K562 (cell line): Measurements from ENCODE around the gene SENP8. TPM values are rescaled to one million over a fixed set of nuclear protein-coding genes. Genes with fewer than 3 reads are reported as not detected.

ENCODE experiments used
- ATAC-seq: fragments of 200-7000 bp; cut with Tn5 transposase; 3 replicates; pipeline ENCODE4 v1.9.1; 2020; ENCODE audit warnings: moderate library complexity
- BruUV-seq: library from RNA; stranded (reverse); fragments of 400-500 nt; replicated peaks from 2 replicates; lab custom pipeline; 2021; lab: Mats Ljungman, UMichigan
- CTCF ChIA-PET: fragments of 300-600 bp; formaldehyde crosslinking; extraction: SDS; loops from one replicate; lab custom pipeline; 2021; ENCODE audit warnings: low intra/inter-chr PET ratio; lab: Yijun Ruan, JAX
- POLR2A ChIA-PET: fragments of 300-600, 350-650 bp; sonication (Branson Sonifier 250); formaldehyde crosslinking; extraction: SDS; loops from one replicate; lab custom pipeline; 2021; ENCODE audit warnings: antibody characterized with exemption, inconsistent platforms; lab: Yijun Ruan, JAX
- DNase-seq, 4 experiments: peaks; one replicate each; pipeline versions ENCODE4 v3.0.0 to v3.0.0-alpha.2; 2011 to 2018; ENCODE audit warnings: low spot score in 3 of 4, mixed read lengths in 3 of 4; ENCODE audit errors: extremely low read depth in 1 of 4
- FAIRE-seq: peaks from 2 replicates; lab custom pipeline; 2011; peaks lifted over from hg19 to GRCh38; lab: Jason Lieb, UNC
- H2AFZ ChIP-seq: 2 replicates; pipeline ENCODE4 v1.6.0; 2011; ENCODE audit warnings: low read depth, low read length, control low read depth, inconsistent platforms
- H3K27ac ChIP-seq: fragments of 200-600 bp; 3 replicates; pipeline ENCODE4 v1.8.0; 2011; ENCODE audit warnings: low read depth, mild to moderate bottlenecking, control low read depth, inconsistent platforms, low read length, moderate library complexity, mixed read lengths; ENCODE audit errors: extremely low read depth
- H3K27me3 ChIP-seq, 2 experiments: fragments of 300-600 bp in 1 of 2; 2 replicates in 1 of 2; 3 replicates in 1 of 2; pipeline versions ENCODE4 v1.6.0 to v1.8.0; 2011; ENCODE audit warnings: inconsistent platforms in 2 of 2, low read length in 2 of 2, mild to moderate bottlenecking in 1 of 2, mixed read lengths in 1 of 2, moderate library complexity in 1 of 2; ENCODE audit not compliant: control insufficient read depth in 2 of 2, insufficient read depth in 2 of 2
- H3K36me3 ChIP-seq: fragments of 300-600 bp; 3 replicates; pipeline ENCODE4 v1.8.0; 2011; ENCODE audit warnings: mild to moderate bottlenecking, low read length, inconsistent platforms; ENCODE audit not compliant: control insufficient read depth, insufficient read depth
- H3K4me1 ChIP-seq, 2 experiments: fragments of 200-600 bp in 1 of 2; replicated peaks in 1 of 2; 2 replicates in 1 of 2; 3 replicates in 1 of 2; pipeline versions ENCODE4 v1.5.1 to v1.8.0; 2011; ENCODE audit warnings: inconsistent platforms in 2 of 2, low read length in 2 of 2, mild to moderate bottlenecking in 1 of 2, mixed read lengths in 1 of 2, moderate library complexity in 1 of 2; ENCODE audit not compliant: control insufficient read depth in 2 of 2, insufficient read depth in 2 of 2
- H3K4me2 ChIP-seq: 2 replicates; pipeline ENCODE4 v1.6.1; 2011; ENCODE audit warnings: low read length, control low read depth, inconsistent platforms, mixed read lengths; ENCODE audit not compliant: insufficient read depth
- H3K4me3 ChIP-seq: fragments of 200-600 bp; sonication (generic), shearing (Covaris generic); 2 replicates; pipeline ENCODE4 v1.5.1; 2016; ENCODE audit warnings: control low read depth, inconsistent platforms
- H3K79me2 ChIP-seq: fragments of 200-600 bp; 3 replicates; pipeline ENCODE4 v1.8.0; 2011; ENCODE audit warnings: low read length, inconsistent platforms; ENCODE audit not compliant: control insufficient read depth, insufficient read depth
- H3K9ac ChIP-seq, 2 experiments: 2 replicates each; pipeline versions ENCODE4 v1.6.0 to v1.6.1; 2011; ENCODE audit warnings: low read depth in 2 of 2, low read length in 2 of 2, control low read depth in 1 of 2, inconsistent platforms in 1 of 2, mild to moderate bottlenecking in 1 of 2, mixed read lengths in 1 of 2; ENCODE audit not compliant: insufficient read depth in 1 of 2
- H3K9me1 ChIP-seq: one replicate; pipeline ENCODE4 v1.6.0; 2011; ENCODE audit warnings: inconsistent platforms, mild to moderate bottlenecking, low read length, moderate library complexity; ENCODE audit not compliant: control insufficient read depth, insufficient read depth
- H3K9me3 ChIP-seq: replicated peaks from 2 replicates; pipeline ENCODE4 v1.5.1; 2011; ENCODE audit warnings: low read depth, low read length, inconsistent platforms; ENCODE audit not compliant: control insufficient read depth, insufficient read depth
- H4K20me1 ChIP-seq: replicated peaks from 2 replicates; pipeline ENCODE4 v1.6.1; 2011; ENCODE audit warnings: low read length, inconsistent platforms, mixed read lengths; ENCODE audit not compliant: control insufficient read depth, insufficient read depth
- CEBPB ChIP-seq: fragments of 450-650 bp; IDR thresholded peaks from 2 replicates; pipeline ENCODE4 v1.6.1; 2016; ENCODE audit warnings: missing genetic modification characterization, missing compliant biosample characterization
- CEBPG ChIP-seq, 3 experiments: fragments of 200-800 bp in 1 of 3; sonication (Bioruptor generic) in 1 of 3; sonication (generic) in 1 of 3; formaldehyde crosslinking in 1 of 3; IDR thresholded peaks in 2 of 3; conservative IDR thresholded peaks in 1 of 3; 2 replicates each; pipeline versions ENCODE4 v1.6.1 to v1.8.0; 2016 to 2022; ENCODE audit warnings: missing compliant biosample characterization in 2 of 3, missing genetic modification characterization in 2 of 3, mild to moderate bottlenecking in 1 of 3, missing genetic modification reagents in 1 of 3
- ETV6 ChIP-seq, 3 experiments: fragments of 150-350 bp in 1 of 3; sonication (generic) in 1 of 3; formaldehyde crosslinking in 1 of 3; IDR thresholded peaks; 2 replicates each; pipeline versions ENCODE4 v1.6.1 to v1.8.0; 2014 to 2022; ENCODE audit warnings: borderline replicate concordance in 2 of 3, low read depth in 2 of 3, antibody characterized with exemption in 1 of 3, low read length in 1 of 3, mild to moderate bottlenecking in 1 of 3, missing genetic modification reagents in 1 of 3
- GATAD2B ChIP-seq: fragments of 450-650 bp; IDR thresholded peaks from 2 replicates; pipeline ENCODE4 v1.6.1; 2017; ENCODE audit warnings: mild to moderate bottlenecking, borderline replicate concordance
- NFRKB ChIP-seq: fragments of 450-650 bp; IDR thresholded peaks from 2 replicates; pipeline ENCODE4 v1.6.1; 2016; ENCODE audit warnings: low read depth
- POLR3A ChIP-seq: IDR thresholded peaks from 2 replicates; pipeline ENCODE4 v1.6.1; 2011; ENCODE audit warnings: borderline replicate concordance, mild to moderate bottlenecking, moderate library complexity; ENCODE audit not compliant: insufficient read length, insufficient read depth; ENCODE audit errors: extremely low read depth
- PURB ChIP-seq: sonication (generic); formaldehyde crosslinking; IDR thresholded peaks from 2 replicates; pipeline ENCODE4 v1.9.0; 2021; ENCODE audit warnings: low read depth, mild to moderate bottlenecking, missing genetic modification reagents
- SRSF7 ChIP-seq: fragments of 200-400 bp; formaldehyde crosslinking; optimal IDR thresholded peaks from 2 replicates; pipeline ENCODE3; 2017; ENCODE audit warnings: mild to moderate bottlenecking, low read depth, low read length
- TARDBP ChIP-seq: fragments of 450-650 bp; IDR thresholded peaks from 2 replicates; pipeline ENCODE4 v1.6.1; 2016
- ZNF354B ChIP-seq: fragments of 250-450 bp; sonication (Bioruptor Pico); IDR thresholded peaks from 2 replicates; pipeline ENCODE4 v1.4.0; 2020
- ZSCAN32 ChIP-seq: fragments of 450-650 bp; formaldehyde crosslinking; IDR thresholded peaks from 2 replicates; pipeline ENCODE4 v1.4.0; 2020; ENCODE audit warnings: mild to moderate bottlenecking, moderate library complexity
- whole genome bisulfite sequencing: fragments of 100-300 bp; shearing (Covaris generic); methylation state at CpG from one replicate; pipeline ENCODE4 v1.1.6; 2016; ENCODE audit warnings: low coverage, mixed read lengths; ENCODE audit not compliant: insufficient coverage; ENCODE audit errors: missing lambda C conversion rate; 5-methylcytosine and 5-hydroxymethylcytosine counted together
- in situ Hi-C: fragments of 300-500 bp; cut with MboI; formaldehyde crosslinking; loops from 4 replicates; pipeline ENCODE4 v1.15.0; 2018; ENCODE audit warnings: inconsistent platforms, mixed read lengths
- intact Hi-C: fragments of 100-400 bp; cut with micrococcal nuclease; formaldehyde crosslinking; loops from 2 replicates; pipeline ENCODE4 v1.14.2; 2022
- polyA plus RNA-seq, 8 experiments: library from polyadenylated mRNA; depleted of rRNA in 4 of 8; stranded (reverse) in 5 of 8; unstranded in 3 of 8; fragments of >200 nt; fragmentation: Nextera tagmentation in 2 of 8; fragmentation: Illumina TruSeq in 1 of 8; extraction: Ambion mirVana in 2 of 8; extraction: Trizol in 1 of 8; gene quantifications; 2 replicates each; pipeline versions ENCODE4 v1.2.1 to v1.2.3, GENCODE V29; 2011 to 2014; ENCODE audit warnings: inconsistent platforms in 1 of 8, missing spikeins in 1 of 8
- total RNA-seq, 7 experiments: library from RNA; depleted of rRNA in 6 of 7; stranded (reverse); fragments of >200 nt in 6 of 7; fragmentation: Illumina TruSeq in 2 of 7; extraction: Trizol in 2 of 7; gene quantifications; 2 replicates each; pipeline versions ENCODE4 v1.2.1 to v1.2.3, GENCODE V29; 2011 to 2021; ENCODE audit warnings: low replicate concordance in 1 of 7
- TF ChIP-seq, protein P1 (sequence below): fragments of 250-450 bp; sonication (Bioruptor Pico); IDR thresholded peaks from 2 replicates; pipeline ENCODE4 v1.4.0; 2020; ENCODE audit warnings: borderline replicate concordance

SENP8 gene
- total and polyA plus RNA-seq, 9 of the 15 experiments (the other 6 are each of a cell fraction or from before 2014, with no cell fraction given), result 1.4 to 5.4 (median 2.4) TPM

DNA sequence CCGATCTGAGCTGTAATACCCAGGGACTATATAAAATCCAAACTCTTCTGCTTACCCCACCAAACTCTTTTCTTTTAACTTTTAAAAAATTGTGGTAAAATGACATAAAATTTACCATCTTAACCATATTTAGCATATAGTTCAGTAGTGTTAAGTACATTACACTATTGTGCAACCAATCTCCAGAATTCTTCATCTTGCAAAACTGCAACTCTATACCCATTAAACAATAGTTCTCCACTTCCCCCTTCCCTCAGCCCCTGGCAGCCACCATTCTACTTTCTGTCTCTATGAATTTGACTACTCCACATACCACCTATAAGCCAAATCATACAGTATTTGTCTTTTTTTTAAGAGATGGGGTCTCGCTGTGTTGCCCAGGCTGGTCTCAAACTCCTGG is 38.7 kb downstream of the SENP8 start:
- in situ Hi-C loops (loop anchor here (10.0 kb wide), 1 partner anchor 622 kb away; no protein-coding TSS in a partner anchor), intact Hi-C loops (loop anchor here (1.0 to 10.0 kb wide), 6 partner anchors 115 to 712 kb away; no protein-coding TSS in a partner anchor)
- 3% methylated on average over 2 of the region's 2 CpGs for WGBS
- no peak for ATAC-seq
- H3K4me3 ChIP-seq, result no peak overlapping the region
- H3K27ac ChIP-seq, result no peak overlapping the region
- no peaks in the 10 kb centered on the region for H3K79me2 ChIP-seq
- CTCF ChIA-PET, result interaction anchor here (0.9 to 2.2 kb wide), 3 partner anchors 354 to 377 kb away, joined by 6 to 17 read pairs (median 14); no protein-coding TSS in a partner anchor
- no peak overlapping the region for H3K9ac ChIP-seq
- no peak for DNase-seq
- H3K27me3 ChIP-seq, result peaks cover 10 to 34% of the 10 kb centered on the region in 2 experiments; a peak in 4 of 5 replicates
- BruUV-seq, result no TSS peak
- TF ChIP-seq PURB (CRISPR knock-in tag) (no peak), NFRKB (no peak), ZNF354B (CRISPR knock-in tag) (no peak), CEBPB (peak; percentile 59; the same call in 1 of the 2 replicates), ZSCAN32 (CRISPR knock-in tag) (no peak), SRSF7 (no peak), CEBPG (CRISPR knock-in tag; IDR thresholded peaks at IDR 0.05) (no peak), CEBPG (tag; conservative IDR thresholded peaks at IDR 0.05 in 1 of 2, IDR thresholded peaks at IDR 0.05 in 1 of 2) (peak in 1 of 2 experiments; percentile 38; a peak in 1 of 4 replicates), ETV6 (IDR thresholded peaks at IDR 0.05; ENCODE audit: borderline replicate concordance in 1 of 2, low read depth in 2 of 2, low read length in 1 of 2) (no peak), ETV6 (CRISPR knock-in tag; IDR thresholded peaks at IDR 0.05; ENCODE audit: borderline replicate concordance) (no peak), GATAD2B (no peak), POLR3A (no peak), TARDBP (no peak)
- TF ChIP-seq, protein P1, sequence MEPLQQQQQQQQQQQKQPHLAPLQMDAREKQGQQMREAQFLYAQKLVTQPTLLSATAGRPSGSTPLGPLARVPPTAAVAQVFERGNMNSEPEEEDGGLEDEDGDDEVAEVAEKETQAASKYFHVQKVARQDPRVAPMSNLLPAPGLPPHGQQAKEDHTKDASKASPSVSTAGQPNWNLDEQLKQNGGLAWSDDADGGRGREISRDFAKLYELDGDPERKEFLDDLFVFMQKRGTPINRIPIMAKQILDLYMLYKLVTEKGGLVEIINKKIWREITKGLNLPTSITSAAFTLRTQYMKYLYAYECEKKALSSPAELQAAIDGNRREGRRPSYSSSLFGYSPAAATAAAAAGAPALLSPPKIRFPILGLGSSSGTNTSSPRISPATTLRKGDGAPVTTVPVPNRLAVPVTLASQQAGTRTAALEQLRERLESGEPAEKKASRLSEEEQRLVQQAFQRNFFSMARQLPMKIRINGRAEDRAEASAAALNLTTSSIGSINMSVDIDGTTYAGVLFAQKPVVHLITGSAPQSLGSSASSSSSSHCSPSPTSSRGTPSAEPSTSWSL (CRISPR knock-in tag), result no peak
- H4K20me1 ChIP-seq, result no peaks in the 10 kb centered on the region; the same call in 1 of the 2 replicates
- no peaks in the 10 kb centered on the region for H3K9me1 ChIP-seq
- no peak for FAIRE-seq
- POLR2A ChIA-PET, result interaction anchor here (1.3 kb wide), 1 partner anchor 10 kb away, joined by 3 read pairs; no protein-coding TSS in a partner anchor
- H3K9me3 ChIP-seq, result no peaks in the 10 kb centered on the region
- H3K4me1 ChIP-seq, result no peaks in the 10 kb centered on the region; a peak in 1 of 5 replicates
- no peak overlapping the region for H3K4me2 ChIP-seq
- H3K36me3 ChIP-seq, result no peaks in the 10 kb centered on the region
- H2AFZ ChIP-seq, result no peak overlapping the region
